ENCODE results near the gene AP2S1.

DNA sequence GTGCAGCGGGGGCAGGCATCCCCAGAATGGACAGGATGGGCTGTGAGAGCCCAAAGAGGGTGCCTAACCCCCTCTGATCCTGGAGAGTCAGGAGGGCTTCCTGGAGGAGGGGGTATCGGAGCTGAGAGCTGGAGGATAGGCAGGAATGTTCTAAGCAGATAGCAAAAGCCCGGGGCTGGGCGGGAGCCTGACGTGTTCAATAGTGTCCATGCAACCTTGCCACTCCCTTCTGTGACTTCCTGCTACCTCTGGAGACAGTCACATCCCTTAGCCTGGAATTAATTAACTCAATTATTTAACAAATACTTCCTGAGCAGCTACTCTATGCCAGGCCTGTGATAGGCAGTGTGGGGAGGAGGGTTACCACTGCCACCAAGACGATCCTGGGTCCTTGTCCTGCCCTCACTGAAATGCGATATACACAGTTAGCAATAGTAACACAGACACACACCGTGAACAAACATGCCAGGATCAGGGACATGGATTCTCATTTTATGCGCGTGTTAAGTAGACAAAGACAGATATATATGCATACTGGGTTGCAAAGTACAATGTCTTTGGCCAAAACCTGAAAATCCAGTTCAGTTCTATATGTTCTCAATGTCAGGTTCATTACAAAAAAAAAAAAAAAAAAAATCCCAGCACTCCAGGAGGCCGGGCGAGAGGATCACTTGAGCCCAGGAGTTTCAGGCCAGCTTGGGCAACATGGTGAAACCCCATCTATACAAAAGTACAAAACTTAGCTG is 10.7 kb downstream of the AP2S1 start:
- TF ChIP-seq, protein P1, sequence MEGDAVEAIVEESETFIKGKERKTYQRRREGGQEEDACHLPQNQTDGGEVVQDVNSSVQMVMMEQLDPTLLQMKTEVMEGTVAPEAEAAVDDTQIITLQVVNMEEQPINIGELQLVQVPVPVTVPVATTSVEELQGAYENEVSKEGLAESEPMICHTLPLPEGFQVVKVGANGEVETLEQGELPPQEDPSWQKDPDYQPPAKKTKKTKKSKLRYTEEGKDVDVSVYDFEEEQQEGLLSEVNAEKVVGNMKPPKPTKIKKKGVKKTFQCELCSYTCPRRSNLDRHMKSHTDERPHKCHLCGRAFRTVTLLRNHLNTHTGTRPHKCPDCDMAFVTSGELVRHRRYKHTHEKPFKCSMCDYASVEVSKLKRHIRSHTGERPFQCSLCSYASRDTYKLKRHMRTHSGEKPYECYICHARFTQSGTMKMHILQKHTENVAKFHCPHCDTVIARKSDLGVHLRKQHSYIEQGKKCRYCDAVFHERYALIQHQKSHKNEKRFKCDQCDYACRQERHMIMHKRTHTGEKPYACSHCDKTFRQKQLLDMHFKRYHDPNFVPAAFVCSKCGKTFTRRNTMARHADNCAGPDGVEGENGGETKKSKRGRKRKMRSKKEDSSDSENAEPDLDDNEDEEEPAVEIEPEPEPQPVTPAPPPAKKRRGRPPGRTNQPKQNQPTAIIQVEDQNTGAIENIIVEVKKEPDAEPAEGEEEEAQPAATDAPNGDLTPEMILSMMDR (IDR thresholded peaks at IDR 0.05; ENCODE audit: extremely low read depth in 1 of 2, insufficient read depth in 1 of 2, low read depth in 1 of 2, low read length in 2 of 2), result no peak
- TF ChIP-seq EZH2 (IDR thresholded peaks at IDR 0.05; ENCODE audit: borderline replicate concordance, low read depth, low read length, severe bottlenecking), result no peak
- TF ChIP-seq POLR2A (IDR thresholded peaks at IDR 0.05; ENCODE audit: low read depth, low read length), result no peak
- TF ChIP-seq, protein P2, sequence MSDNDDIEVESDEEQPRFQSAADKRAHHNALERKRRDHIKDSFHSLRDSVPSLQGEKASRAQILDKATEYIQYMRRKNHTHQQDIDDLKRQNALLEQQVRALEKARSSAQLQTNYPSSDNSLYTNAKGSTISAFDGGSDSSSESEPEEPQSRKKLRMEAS (IDR thresholded peaks at IDR 0.05; ENCODE audit: insufficient read depth, insufficient read length), result no peak
- no peak for TF ChIP-seq POLR2AphosphoS5 (IDR thresholded peaks at IDR 0.05; ENCODE audit: insufficient read depth, low read depth, low read length)
- no peak for TF ChIP-seq FOS (IDR thresholded peaks at IDR 0.05; ENCODE audit: borderline replicate concordance, insufficient read depth, low read length)
- no peak for TF ChIP-seq GATA2 (IDR thresholded peaks at IDR 0.05; ENCODE audit: insufficient read depth, insufficient read length, low read depth, low read length)
- TF ChIP-seq JUN (IDR thresholded peaks at IDR 0.05; ENCODE audit: borderline replicate concordance, insufficient read depth, insufficient read length, low read depth), result no peak

Measured in endothelial cell of umbilical vein (primary cell).